ENCODE results near the gene KRTAP1-3. TPM values are rescaled to one million over a fixed set of nuclear protein-coding genes. Genes with fewer than 3 reads are reported as not detected.

KRTAP1-3 gene
- total and polyA plus RNA-seq, 11 donors, result not detected

DNA sequence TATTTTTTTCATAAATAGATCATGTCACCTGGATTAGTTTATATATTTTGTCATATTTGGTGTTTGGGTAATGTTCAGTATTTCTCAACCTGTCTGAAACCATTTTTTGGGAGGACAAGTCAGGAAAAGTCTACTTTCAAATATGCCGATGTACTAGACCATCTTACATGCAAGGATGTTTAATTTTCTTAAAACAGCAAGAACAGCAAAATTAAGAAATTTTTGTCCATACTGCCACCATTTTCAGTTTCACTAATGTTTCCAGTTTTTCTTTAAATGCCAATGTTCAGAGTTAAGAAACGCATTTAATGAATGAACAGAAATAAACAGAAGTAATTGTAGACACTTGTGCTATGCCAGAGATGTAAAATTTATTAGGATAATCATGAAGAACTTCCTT lies 41.6 kb downstream of the KRTAP1-3 start:
- no peak for ATAC-seq
- 89 to 95% (median 93%) methylated on average over 2 of the region's 2 CpGs for WGBS, 4 donors
- TF ChIP-seq, protein P1, sequence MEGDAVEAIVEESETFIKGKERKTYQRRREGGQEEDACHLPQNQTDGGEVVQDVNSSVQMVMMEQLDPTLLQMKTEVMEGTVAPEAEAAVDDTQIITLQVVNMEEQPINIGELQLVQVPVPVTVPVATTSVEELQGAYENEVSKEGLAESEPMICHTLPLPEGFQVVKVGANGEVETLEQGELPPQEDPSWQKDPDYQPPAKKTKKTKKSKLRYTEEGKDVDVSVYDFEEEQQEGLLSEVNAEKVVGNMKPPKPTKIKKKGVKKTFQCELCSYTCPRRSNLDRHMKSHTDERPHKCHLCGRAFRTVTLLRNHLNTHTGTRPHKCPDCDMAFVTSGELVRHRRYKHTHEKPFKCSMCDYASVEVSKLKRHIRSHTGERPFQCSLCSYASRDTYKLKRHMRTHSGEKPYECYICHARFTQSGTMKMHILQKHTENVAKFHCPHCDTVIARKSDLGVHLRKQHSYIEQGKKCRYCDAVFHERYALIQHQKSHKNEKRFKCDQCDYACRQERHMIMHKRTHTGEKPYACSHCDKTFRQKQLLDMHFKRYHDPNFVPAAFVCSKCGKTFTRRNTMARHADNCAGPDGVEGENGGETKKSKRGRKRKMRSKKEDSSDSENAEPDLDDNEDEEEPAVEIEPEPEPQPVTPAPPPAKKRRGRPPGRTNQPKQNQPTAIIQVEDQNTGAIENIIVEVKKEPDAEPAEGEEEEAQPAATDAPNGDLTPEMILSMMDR (IDR thresholded peaks at IDR 0.05), result no peak
- TF ChIP-seq POLR2A (IDR thresholded peaks at IDR 0.05), result no peak
- H3K4me1 ChIP-seq, result no peaks in the 10 kb centered on the region
- DNase-seq, result no peak
- H3K4me3 ChIP-seq, result no peak overlapping the region
- intact Hi-C loops (cut with DNase I), result no loop called here
- peaks cover 0 to 3% (median 0%) of the 10 kb centered on the region in 12 donors for H3K9me3 ChIP-seq
- H3K27ac ChIP-seq, result no peak overlapping the region
- H3K36me3 ChIP-seq, result no peaks in the 10 kb centered on the region
- peaks cover 0 to 41% (median 9%) of the 10 kb centered on the region in 9 donors for H3K27me3 ChIP-seq

DNA sequence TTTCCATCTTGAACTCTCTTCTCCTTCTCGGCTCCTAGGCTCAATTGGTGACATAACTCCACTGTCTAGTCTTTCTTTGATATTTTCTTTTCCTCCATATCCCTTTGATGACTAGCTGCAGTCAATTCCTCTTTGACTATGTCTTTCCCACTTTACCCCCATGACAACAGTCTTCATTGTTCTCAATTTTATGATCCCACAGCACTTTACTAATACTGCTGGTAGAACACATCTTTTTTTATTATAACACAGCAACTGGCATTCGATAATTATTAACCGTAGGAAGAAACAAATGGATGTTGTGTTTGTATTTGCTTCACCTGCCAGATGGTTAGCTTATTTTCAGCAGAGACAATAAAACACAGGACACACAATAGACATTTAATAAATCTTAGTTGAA lies 42.0 kb downstream of the KRTAP1-3 start:
- ATAC-seq, result no peak
- no peak for DNase-seq
- intact Hi-C loops (cut with DNase I), result no loop called here
- 82 to 88% (median 84%) methylated on average over 3 of the region's 3 CpGs for WGBS, 4 donors
- Histone ChIP-seq H3K36me3 (no peaks in the 10 kb centered on the region), H3K9me3 (peaks cover 0 to 3% (median 0%) of the 10 kb centered on the region in 12 donors), H3K27ac (no peak overlapping the region), H3K4me1 (no peaks in the 10 kb centered on the region), H3K27me3 (peaks cover 0 to 41% (median 9%) of the 10 kb centered on the region in 9 donors), H3K4me3 (no peak overlapping the region)
- TF ChIP-seq, protein P1 (IDR thresholded peaks at IDR 0.05), result no peak
- no peak for TF ChIP-seq POLR2A (IDR thresholded peaks at IDR 0.05)

DNA sequence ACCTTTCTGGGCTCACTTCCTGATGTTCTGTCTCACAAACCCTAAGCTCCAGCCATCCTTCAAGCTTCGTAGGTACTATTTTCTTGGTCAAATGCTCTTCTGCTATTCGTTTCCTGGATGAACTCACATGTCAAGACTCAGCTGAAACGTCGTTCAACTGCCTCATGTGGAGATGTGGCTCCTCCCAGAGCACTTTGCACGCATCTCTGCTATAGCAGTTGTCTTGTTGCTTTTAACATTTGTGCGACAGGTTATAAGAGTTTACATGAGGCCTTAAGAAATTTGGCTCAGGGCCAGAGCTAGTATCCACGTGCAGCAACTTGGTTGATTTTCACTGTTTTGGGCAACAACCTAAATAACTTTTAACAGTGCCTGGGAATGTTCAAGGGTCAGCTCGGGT lies 47.8 kb downstream of the KRTAP1-3 start:
- Histone ChIP-seq H3K27ac (no peak overlapping the region), H3K4me3 (no peak overlapping the region), H3K4me1 (no peaks in the 10 kb centered on the region), H3K36me3 (no peaks in the 10 kb centered on the region), H3K27me3 (peaks cover 0 to 26% (median 9%) of the 10 kb centered on the region in 9 donors), H3K9me3 (peaks cover 0 to 3% (median 0%) of the 10 kb centered on the region in 12 donors)
- DNase-seq (no peak), ATAC-seq (no peak)
- intact Hi-C loops (cut with DNase I), result no loop called here
- 57 to 63% (median 60%) methylated on average over 8 of the region's 8 CpGs for WGBS, 4 donors
- no peak for TF ChIP-seq POLR2A (IDR thresholded peaks at IDR 0.05)
- TF ChIP-seq, protein P1 (IDR thresholded peaks at IDR 0.05), result no peak

DNA sequence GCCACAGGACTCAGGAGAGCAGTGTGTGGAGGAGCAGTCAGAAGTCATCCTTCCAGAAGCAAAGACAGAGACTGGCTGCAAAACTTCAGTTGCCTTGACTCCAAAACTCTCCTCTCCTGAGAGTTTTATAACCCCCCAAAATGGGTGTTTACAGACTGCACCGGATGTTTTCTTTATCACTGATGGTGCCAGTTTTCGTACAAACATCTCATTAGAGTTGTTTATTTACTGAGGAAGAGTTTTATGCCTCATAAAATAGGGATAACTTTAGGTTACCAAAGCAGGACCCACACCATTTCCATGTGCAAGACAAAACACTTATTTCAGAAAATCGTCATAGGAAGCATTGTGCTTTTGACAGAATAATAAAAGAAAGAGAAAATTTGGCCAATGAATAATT lies 50.4 kb downstream of the KRTAP1-3 start, which contains the start of gene KRT40:
Gene KRT40 (minus strand): TSS at position 101 of the 400 bp plus-strand sequence. CDS start 53 bp downstream, at position 48.
- DNase-seq (no peak), ATAC-seq (no peak)
- intact Hi-C loops (cut with DNase I), result no loop called here
- Histone ChIP-seq H3K9me3 (no peaks in the 10 kb centered on the region), H3K27me3 (peaks cover 0 to 35% (median 7%) of the 10 kb centered on the region in 9 donors), H3K36me3 (no peaks in the 10 kb centered on the region), H3K4me3 (no peak within 1 kb of the TSS), H3K4me1 (peaks cover 0 to 5% (median 0%) of the 10 kb centered on the region in 12 donors), H3K27ac (no peak within 1 kb of the TSS)
- WGBS, 4 donors, result 65 to 75% (median 72%) methylated on average over 3 of the region's 3 CpGs
- TF ChIP-seq, protein P1 (IDR thresholded peaks at IDR 0.05), result no peak
- TF ChIP-seq POLR2A (IDR thresholded peaks at IDR 0.05), result no peak

Other genes with a start within 250 kb of the KRTAP1-3 start
Only the 30 nearest of the 37 such genes appear.
- gene KRT12, start 167.7 kb downstream of the KRTAP1-3 start, total RNA-seq, result not detected
- not detected for gene KRT12, start 167.7 kb downstream of the KRTAP1-3 start, polyA plus RNA-seq
- gene KRT20, start 149.6 kb downstream of the KRTAP1-3 start, total RNA-seq, result not detected
- under 1 TPM in 1 of 2 donors, not detected in 1; 0.12 TPM for gene KRT20, start 149.6 kb downstream of the KRTAP1-3 start, polyA plus RNA-seq
- under 1 TPM in 1 of 9 donors, not detected in 8; 0.16 TPM for gene KRT23, start 97.2 kb downstream of the KRTAP1-3 start, total RNA-seq
- gene KRT23, start 97.2 kb downstream of the KRTAP1-3 start, polyA plus RNA-seq, result not detected
- not detected for gene KRT39, start 67.9 kb downstream of the KRTAP1-3 start, total RNA-seq
- not detected for gene KRT39, start 67.9 kb downstream of the KRTAP1-3 start, polyA plus RNA-seq
- gene KRT40, start 50.5 kb downstream of the KRTAP1-3 start, total RNA-seq, result not detected
- gene KRT40, start 50.5 kb downstream of the KRTAP1-3 start, polyA plus RNA-seq, result not detected
- gene KRTAP3-3, start 40.7 kb downstream of the KRTAP1-3 start, total RNA-seq, result not detected
- not detected for gene KRTAP3-3, start 40.7 kb downstream of the KRTAP1-3 start, polyA plus RNA-seq
- gene KRTAP3-2, start 35.0 kb downstream of the KRTAP1-3 start, total RNA-seq, result not detected
- not detected for gene KRTAP3-2, start 35.0 kb downstream of the KRTAP1-3 start, polyA plus RNA-seq
- gene KRTAP3-1, start 25.7 kb downstream of the KRTAP1-3 start, total RNA-seq, result not detected
- gene KRTAP3-1, start 25.7 kb downstream of the KRTAP1-3 start, polyA plus RNA-seq, result not detected
- gene KRTAP1-5, start 7.7 kb downstream of the KRTAP1-3 start, total RNA-seq, result not detected
- gene KRTAP1-5, start 7.7 kb downstream of the KRTAP1-3 start, polyA plus RNA-seq, result not detected
- not detected for gene KRTAP1-4, start 4.7 kb downstream of the KRTAP1-3 start, total RNA-seq
- not detected for gene KRTAP1-4, start 4.7 kb downstream of the KRTAP1-3 start, polyA plus RNA-seq
- gene KRTAP1-1, start 6.6 kb upstream of the KRTAP1-3 start, total RNA-seq, result not detected
- gene KRTAP1-1, start 6.6 kb upstream of the KRTAP1-3 start, polyA plus RNA-seq, result not detected
- not detected for gene KRTAP2-1, start 12.4 kb upstream of the KRTAP1-3 start, total RNA-seq
- not detected for gene KRTAP2-1, start 12.4 kb upstream of the KRTAP1-3 start, polyA plus RNA-seq
- not detected for gene KRTAP2-2, start 20.4 kb upstream of the KRTAP1-3 start, total RNA-seq
- gene KRTAP2-2, start 20.4 kb upstream of the KRTAP1-3 start, polyA plus RNA-seq, result not detected
- not detected for gene KRTAP2-3, start 25.2 kb upstream of the KRTAP1-3 start, total RNA-seq
- gene KRTAP2-3, start 25.2 kb upstream of the KRTAP1-3 start, polyA plus RNA-seq, result not detected
- not detected for gene KRTAP2-4, start 31.0 kb upstream of the KRTAP1-3 start, total RNA-seq
- gene KRTAP2-4, start 31.0 kb upstream of the KRTAP1-3 start, polyA plus RNA-seq, result not detected
- gene KRTAP4-7, start 49.3 kb upstream of the KRTAP1-3 start, total RNA-seq, result not detected
- not detected for gene KRTAP4-7, start 49.3 kb upstream of the KRTAP1-3 start, polyA plus RNA-seq
- not detected for gene KRTAP4-8, start 63.3 kb upstream of the KRTAP1-3 start, total RNA-seq
- gene KRTAP4-8, start 63.3 kb upstream of the KRTAP1-3 start, polyA plus RNA-seq, result not detected
- not detected for gene KRTAP4-16, start 67.3 kb upstream of the KRTAP1-3 start, total RNA-seq
- gene KRTAP4-16, start 67.3 kb upstream of the KRTAP1-3 start, polyA plus RNA-seq, result not detected
- not detected for gene KRTAP4-9, start 70.5 kb upstream of the KRTAP1-3 start, total RNA-seq
- gene KRTAP4-9, start 70.5 kb upstream of the KRTAP1-3 start, polyA plus RNA-seq, result not detected
- not detected for gene KRTAP4-11, start 83.5 kb upstream of the KRTAP1-3 start, total RNA-seq
- not detected for gene KRTAP4-11, start 83.5 kb upstream of the KRTAP1-3 start, polyA plus RNA-seq
- gene KRTAP4-12, start 89.3 kb upstream of the KRTAP1-3 start, total RNA-seq, result not detected
- gene KRTAP4-12, start 89.3 kb upstream of the KRTAP1-3 start, polyA plus RNA-seq, result not detected
- not detected for gene KRTAP4-6, start 105.7 kb upstream of the KRTAP1-3 start, total RNA-seq
- gene KRTAP4-6, start 105.7 kb upstream of the KRTAP1-3 start, polyA plus RNA-seq, result not detected
- gene KRTAP4-5, start 115.0 kb upstream of the KRTAP1-3 start, total RNA-seq, result not detected
- gene KRTAP4-5, start 115.0 kb upstream of the KRTAP1-3 start, polyA plus RNA-seq, result not detected
- not detected for gene KRTAP4-4, start 125.9 kb upstream of the KRTAP1-3 start, total RNA-seq
- gene KRTAP4-4, start 125.9 kb upstream of the KRTAP1-3 start, polyA plus RNA-seq, result not detected
- not detected for gene KRTAP4-3, start 133.3 kb upstream of the KRTAP1-3 start, total RNA-seq
- not detected for gene KRTAP4-3, start 133.3 kb upstream of the KRTAP1-3 start, polyA plus RNA-seq
- not detected for gene KRTAP4-2, start 143.3 kb upstream of the KRTAP1-3 start, total RNA-seq
- not detected for gene KRTAP4-2, start 143.3 kb upstream of the KRTAP1-3 start, polyA plus RNA-seq
- not detected for gene KRTAP4-1, start 150.0 kb upstream of the KRTAP1-3 start, total RNA-seq
- not detected for gene KRTAP4-1, start 150.0 kb upstream of the KRTAP1-3 start, polyA plus RNA-seq
- gene KRTAP9-1, start 155.0 kb upstream of the KRTAP1-3 start, total RNA-seq, result not detected
- gene KRTAP9-1, start 155.0 kb upstream of the KRTAP1-3 start, polyA plus RNA-seq, result not detected
- gene KRTAP9-2, start 191.8 kb upstream of the KRTAP1-3 start, total RNA-seq, result not detected
- gene KRTAP9-2, start 191.8 kb upstream of the KRTAP1-3 start, polyA plus RNA-seq, result not detected
- gene KRTAP9-3, start 197.6 kb upstream of the KRTAP1-3 start, total RNA-seq, result not detected
- gene KRTAP9-3, start 197.6 kb upstream of the KRTAP1-3 start, polyA plus RNA-seq, result not detected

Data from heart left ventricle (tissue), 16 donors.